Mammary epithelial cell (primary cell): ENCODE data around the gene MUSK.

Experiments used
- EZH2 ChIP-seq: IDR thresholded peaks from 2 replicates; pipeline ENCODE4 v1.6.1; 2012; ENCODE audit warnings: low read length, inconsistent platforms, borderline replicate concordance
- TF ChIP-seq, protein P1 (sequence below), 2 donors: IDR thresholded peaks in 1 of 2; conservative IDR thresholded peaks in 1 of 2; 2 replicates each; pipeline ENCODE4 v1.5.1; 2011 to 2012; ENCODE audit warnings: inconsistent platforms in 2 of 2, low read length in 2 of 2, mild to moderate bottlenecking in 2 of 2, control low read depth in 1 of 2, low read depth in 1 of 2; ENCODE audit not compliant: insufficient read depth in 1 of 2; ENCODE audit errors: extremely low read depth in 1 of 2

DNA sequence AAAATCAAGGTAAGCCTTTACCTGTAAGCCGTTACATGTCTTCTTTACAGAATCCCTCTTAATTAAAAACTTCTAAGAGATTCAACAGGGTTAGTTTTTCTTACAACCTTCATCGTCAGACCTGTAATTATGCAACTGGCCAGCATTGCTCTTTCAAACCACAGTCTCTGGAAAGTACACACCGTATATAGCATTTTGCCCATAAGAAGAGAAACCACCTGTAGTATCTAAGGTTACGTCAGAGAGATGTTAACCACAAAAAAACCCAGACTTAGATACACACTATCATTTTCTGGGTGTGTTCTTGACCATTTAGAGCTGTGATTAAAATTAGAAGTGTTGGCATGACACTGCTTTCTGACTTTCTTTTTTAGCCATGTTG is 140.0 kb downstream of the MUSK start:
- TF ChIP-seq, protein P1, sequence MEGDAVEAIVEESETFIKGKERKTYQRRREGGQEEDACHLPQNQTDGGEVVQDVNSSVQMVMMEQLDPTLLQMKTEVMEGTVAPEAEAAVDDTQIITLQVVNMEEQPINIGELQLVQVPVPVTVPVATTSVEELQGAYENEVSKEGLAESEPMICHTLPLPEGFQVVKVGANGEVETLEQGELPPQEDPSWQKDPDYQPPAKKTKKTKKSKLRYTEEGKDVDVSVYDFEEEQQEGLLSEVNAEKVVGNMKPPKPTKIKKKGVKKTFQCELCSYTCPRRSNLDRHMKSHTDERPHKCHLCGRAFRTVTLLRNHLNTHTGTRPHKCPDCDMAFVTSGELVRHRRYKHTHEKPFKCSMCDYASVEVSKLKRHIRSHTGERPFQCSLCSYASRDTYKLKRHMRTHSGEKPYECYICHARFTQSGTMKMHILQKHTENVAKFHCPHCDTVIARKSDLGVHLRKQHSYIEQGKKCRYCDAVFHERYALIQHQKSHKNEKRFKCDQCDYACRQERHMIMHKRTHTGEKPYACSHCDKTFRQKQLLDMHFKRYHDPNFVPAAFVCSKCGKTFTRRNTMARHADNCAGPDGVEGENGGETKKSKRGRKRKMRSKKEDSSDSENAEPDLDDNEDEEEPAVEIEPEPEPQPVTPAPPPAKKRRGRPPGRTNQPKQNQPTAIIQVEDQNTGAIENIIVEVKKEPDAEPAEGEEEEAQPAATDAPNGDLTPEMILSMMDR (conservative IDR thresholded peaks at IDR 0.05 in 1 of 2, IDR thresholded peaks at IDR 0.05 in 1 of 2; ENCODE audit: extremely low read depth in 1 of 2, insufficient read depth in 1 of 2, low read depth in 1 of 2, low read length in 2 of 2) = no peak
- TF ChIP-seq EZH2 = no peak
